ENCODE results near the gene ASRGL1. TPM values are rescaled to one million over a fixed set of nuclear protein-coding genes. Genes with fewer than 3 reads are reported as not detected.
"Not testable (repeated sequence)": the region's sequence is repeated elsewhere in the genome, so short reads cannot be mapped to it uniquely, and the experiment has no call there.

Gene ASRGL1
- total RNA-seq, 4 donors from 2014 or later: 10.9 to 133 (median 30.0) TPM

- TF ChIP-seq POLR2A (IDR thresholded peaks at IDR 0.05) (no peak), CTCF (IDR thresholded peaks at IDR 0.05) (no peak)
- H3K27ac ChIP-seq: no peak overlapping the region
- H3K4me1 ChIP-seq: no peaks in the 10 kb centered on the region
Measured at GRCh38 chr11:62359475-62359874, 22.2 kb downstream of the ASRGL1 start.

GRCh38 chr11:62360685-62361084, 23.4 kb downstream of the ASRGL1 start:
- Histone ChIP-seq H3K27ac (peak overlapping the region in 1 of 2 donors; percentile 27), H3K4me3 (no peak overlapping the region), H3K4me1 (no peaks in the 10 kb centered on the region), H3K9me3 (no peaks in the 10 kb centered on the region), H3K27me3 (no peaks in the 10 kb centered on the region), H3K36me3 (no peaks in the 10 kb centered on the region)
- TF ChIP-seq POLR2A (IDR thresholded peaks at IDR 0.05) (no peak), CTCF (IDR thresholded peaks at IDR 0.05) (no peak)
- DNase-seq: no peak
- intact Hi-C loops (cut with DNase I; ENCODE audit: low total_unique reads): no loop called here

More at GRCh38 chr11:62359475-62359874, 22.2 kb downstream of the ASRGL1 start:
- H3K36me3 ChIP-seq: no peaks in the 10 kb centered on the region
- H3K9me3 ChIP-seq: no peaks in the 10 kb centered on the region
- intact Hi-C loops (cut with DNase I; ENCODE audit: low total_unique reads): no loop called here
- no peak overlapping the region for H3K4me3 ChIP-seq
- no peak for DNase-seq
- no peaks in the 10 kb centered on the region for H3K27me3 ChIP-seq

GRCh38 chr11:62368861-62369477, 31.7 kb downstream of the ASRGL1 start:
- H3K9me3 ChIP-seq; H3K36me3 ChIP-seq; intact Hi-C loops (cut with DNase I; ENCODE audit: low total_unique reads); H3K27ac ChIP-seq; H3K4me1 ChIP-seq; DNase-seq; H3K27me3 ChIP-seq; H3K4me3 ChIP-seq: not testable (repeated sequence)

GRCh38 chr11:62370743-62371440, 33.6 kb downstream of the ASRGL1 start:
- DNase-seq: no peak
- Histone ChIP-seq H3K36me3 (no peaks in the 10 kb centered on the region), H3K9me3 (no peaks in the 10 kb centered on the region), H3K27ac (no peak overlapping the region), H3K4me1 (no peaks in the 10 kb centered on the region), H3K4me3 (no peak overlapping the region), H3K27me3 (no peaks in the 10 kb centered on the region)
- TF ChIP-seq CTCF (IDR thresholded peaks at IDR 0.05) (no peak), POLR2A (IDR thresholded peaks at IDR 0.05) (no peak)
- intact Hi-C loops (cut with DNase I; ENCODE audit: low total_unique reads): no loop called here

- no peaks in the 10 kb centered on the region for H3K36me3 ChIP-seq
Measured at GRCh38 chr11:62372871-62373270, 35.6 kb downstream of the ASRGL1 start.

More at GRCh38 chr11:62372871-62373270, 35.6 kb downstream of the ASRGL1 start:
- no peaks in the 10 kb centered on the region for H3K27me3 ChIP-seq
- no peaks in the 10 kb centered on the region for H3K4me1 ChIP-seq
- intact Hi-C loops (cut with DNase I; ENCODE audit: low total_unique reads): no loop called here
- H3K4me3 ChIP-seq: no peak overlapping the region
- H3K27ac ChIP-seq: no peak overlapping the region
- no peaks in the 10 kb centered on the region for H3K9me3 ChIP-seq
- DNase-seq: no peak
- TF ChIP-seq CTCF (IDR thresholded peaks at IDR 0.05) (no peak), POLR2A (IDR thresholded peaks at IDR 0.05) (no peak)

All from uterus (tissue), 4 donors.